ENCODE data around the gene PLVAP.
"Not testable (repeated sequence)": the region's sequence is repeated elsewhere in the genome, so short reads cannot be mapped to it uniquely, and the experiment has no call there.

The PLVAP gene

GRCh38 chr19:17401628-17402027 is 24.5 kb upstream of the PLVAP start:
- DNase-seq (ENCODE audit: low spot score) = no peak

GRCh38 chr19:17398902-17399527 is 21.9 kb upstream of the PLVAP start:
- DNase-seq (ENCODE audit: low spot score) = no peak

- DNase-seq (ENCODE audit: low spot score) = peak; percentile 69
Observed at GRCh38 chr19:17394891-17395415, 17.8 kb upstream of the PLVAP start.

GRCh38 chr19:17393914-17394313 is 16.8 kb upstream of the PLVAP start, which contains the start of gene CCDC194:
CCDC194 (minus strand) TSS chr19:17394196; CDS start chr19:17394158, 38 bp downstream.
- no peak for DNase-seq (ENCODE audit: low spot score)

GRCh38 chr19:17393002-17393401 is 15.9 kb upstream of the PLVAP start:
- DNase-seq (ENCODE audit: low spot score) = no peak

- peak; percentile 30 for DNase-seq (ENCODE audit: low spot score)
Observed at GRCh38 chr19:17391371-17392151, 14.4 kb upstream of the PLVAP start.

DNA sequence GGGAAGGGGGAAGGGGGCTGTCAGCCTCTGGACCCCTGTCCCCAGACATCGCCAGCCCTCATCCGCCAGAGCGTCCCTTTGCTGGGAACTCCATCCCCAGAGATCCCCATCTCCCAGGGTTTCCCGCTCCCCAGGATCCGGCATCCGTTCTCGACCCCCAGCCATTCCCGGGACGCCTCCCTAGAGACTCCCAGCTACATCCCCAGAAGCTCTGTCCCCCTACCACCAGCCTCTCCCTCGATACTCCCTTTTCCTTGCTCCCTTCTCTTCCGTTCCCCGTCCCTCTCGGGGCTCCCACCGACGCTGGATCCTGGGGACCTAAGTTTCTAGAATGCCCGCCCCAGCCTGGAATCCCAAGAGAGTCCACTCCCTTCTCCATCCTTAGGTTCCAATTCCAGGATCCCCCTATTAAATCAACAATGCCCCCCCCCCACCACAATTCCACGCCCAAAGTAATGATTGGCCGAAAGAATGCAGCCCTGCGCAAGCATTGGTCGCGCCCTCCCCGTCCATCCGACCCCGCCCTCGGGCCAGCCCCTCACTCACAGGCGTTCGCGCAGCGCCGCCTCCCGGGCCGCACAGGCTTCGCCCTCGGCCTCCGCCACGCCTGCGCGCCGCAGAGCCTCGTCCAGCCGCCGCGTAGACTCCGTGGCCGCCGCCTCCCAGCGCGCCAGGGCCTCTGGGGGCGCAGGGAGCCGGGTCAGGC is 13.7 kb upstream of the PLVAP start:
- peak; percentile 96 for DNase-seq (ENCODE audit: low spot score)

DNA sequence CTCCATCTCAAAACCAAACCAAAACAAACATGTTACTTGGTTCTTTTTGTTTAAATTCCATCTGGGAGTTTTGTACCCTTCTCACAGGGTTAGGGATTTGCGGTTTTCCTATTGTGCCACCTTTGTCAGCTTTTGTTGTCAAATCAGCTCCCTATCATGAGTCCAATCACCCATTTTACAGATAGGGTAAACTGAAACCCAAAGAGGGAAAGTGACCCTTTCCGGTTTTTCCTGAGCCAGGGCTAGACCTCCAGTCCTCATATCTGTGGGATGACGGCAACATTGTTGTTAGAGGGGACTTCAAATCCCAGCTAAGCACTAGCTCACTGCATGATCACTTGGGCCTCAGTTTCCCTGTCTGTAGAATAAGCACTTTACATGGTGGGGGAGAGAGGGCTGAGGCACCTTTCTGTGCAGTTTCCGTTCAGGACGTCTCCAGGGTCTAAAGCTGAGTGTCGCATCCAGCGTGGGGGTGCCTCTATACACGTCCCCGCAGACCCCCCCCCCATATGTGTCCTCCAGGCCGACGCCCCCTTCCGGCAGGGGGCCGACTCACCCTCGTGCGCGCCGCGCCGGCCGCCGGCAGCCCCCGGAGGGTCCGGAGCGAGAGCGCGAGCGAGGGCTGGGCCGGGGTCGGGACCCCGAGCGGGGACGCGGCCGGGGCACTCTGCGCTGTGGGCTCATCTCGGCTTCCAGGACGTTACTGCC is 13.0 kb upstream of the PLVAP start:
- DNase-seq (ENCODE audit: low spot score) = peak; percentile 22

DNA sequence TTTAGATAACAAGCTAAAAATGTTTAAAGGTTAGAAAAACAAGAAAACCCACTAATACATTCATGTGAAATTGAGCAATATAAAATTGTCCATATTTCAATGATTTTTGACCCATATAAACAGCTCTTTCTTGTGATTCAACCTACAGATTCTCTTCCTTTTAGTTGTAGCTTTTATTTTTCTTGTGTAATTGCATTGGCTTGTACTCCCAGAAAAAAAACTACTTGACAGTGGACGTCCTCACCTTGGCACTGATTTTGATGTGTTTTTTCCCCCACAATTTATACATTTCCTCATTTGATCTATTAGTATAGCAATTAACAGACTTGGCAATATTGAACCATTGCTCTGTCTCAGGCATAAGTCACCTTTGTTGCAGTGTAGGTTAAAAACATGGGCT is 12.1 kb upstream of the PLVAP start:
- no peak for DNase-seq (ENCODE audit: low spot score)

DNA sequence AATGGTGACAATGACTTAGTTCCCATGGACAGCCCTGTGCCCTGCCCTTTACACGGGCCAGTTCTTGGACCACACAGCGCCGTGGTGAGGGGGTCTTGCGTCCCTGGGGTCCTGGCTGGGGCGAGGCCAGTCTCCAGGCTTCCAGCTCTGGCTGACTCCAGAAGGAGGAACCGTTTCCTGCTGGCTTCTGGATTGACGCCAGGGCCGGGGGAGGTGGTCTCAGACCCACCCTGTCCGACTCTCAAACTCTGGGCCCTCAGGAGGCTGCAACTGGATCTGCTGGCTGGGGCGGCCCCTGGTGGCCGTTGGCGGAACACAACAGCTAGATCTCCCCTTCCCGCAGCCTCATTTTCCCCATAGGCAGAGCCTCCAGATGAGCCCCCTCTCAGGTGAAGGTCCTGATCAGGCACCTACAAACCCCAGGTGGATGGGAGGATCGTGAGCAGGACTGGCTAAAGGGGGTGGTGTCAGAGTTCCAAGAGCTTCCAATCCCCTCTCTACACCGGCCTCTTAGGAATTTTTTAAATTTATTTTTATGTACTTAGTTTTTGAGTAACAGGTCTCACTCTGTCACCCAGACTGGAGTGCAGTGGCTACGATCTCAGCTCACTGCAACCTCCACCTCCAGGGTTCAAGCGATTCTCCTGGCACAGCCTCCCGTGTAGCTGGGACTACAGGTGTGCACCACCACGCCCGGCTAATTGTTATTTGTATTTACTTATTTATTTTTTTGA is 8.9 kb upstream of the PLVAP start:
- peak; percentile 82 for DNase-seq (ENCODE audit: low spot score)

GRCh38 chr19:17380426-17381138 is 3.4 kb upstream of the PLVAP start:
- DNase-seq (ENCODE audit: low spot score) = no peak

DNA sequence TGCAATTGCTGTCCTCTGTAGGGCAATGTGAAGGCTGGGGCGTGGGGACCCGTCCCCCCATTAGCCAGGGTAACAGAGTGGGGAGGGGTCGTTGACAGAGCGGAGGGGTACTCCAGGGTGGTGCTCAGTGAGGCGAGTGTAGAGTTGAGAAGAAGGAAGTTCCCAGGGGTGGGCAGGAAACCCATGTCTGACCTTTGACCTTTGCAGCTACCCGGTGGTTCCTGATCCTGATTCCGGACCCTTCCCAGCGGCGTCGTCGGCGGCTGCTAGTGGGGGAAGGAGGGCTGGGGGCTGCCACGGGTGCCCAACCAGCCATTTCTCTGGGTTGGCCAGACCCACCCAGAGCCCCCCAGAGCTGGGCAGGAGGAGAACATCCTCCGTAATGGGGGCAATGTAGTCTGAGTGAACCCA is 2.1 kb upstream of the PLVAP start:
- DNase-seq (ENCODE audit: low spot score) = no peak

- DNase-seq (ENCODE audit: low spot score) = no peak
Observed at GRCh38 chr19:17378271-17378670, 1.1 kb upstream of the PLVAP start.

- DNase-seq (ENCODE audit: low spot score) = peak; percentile 62
Observed at GRCh38 chr19:17370026-17370587, 7.0 kb downstream of the PLVAP start.

DNA sequence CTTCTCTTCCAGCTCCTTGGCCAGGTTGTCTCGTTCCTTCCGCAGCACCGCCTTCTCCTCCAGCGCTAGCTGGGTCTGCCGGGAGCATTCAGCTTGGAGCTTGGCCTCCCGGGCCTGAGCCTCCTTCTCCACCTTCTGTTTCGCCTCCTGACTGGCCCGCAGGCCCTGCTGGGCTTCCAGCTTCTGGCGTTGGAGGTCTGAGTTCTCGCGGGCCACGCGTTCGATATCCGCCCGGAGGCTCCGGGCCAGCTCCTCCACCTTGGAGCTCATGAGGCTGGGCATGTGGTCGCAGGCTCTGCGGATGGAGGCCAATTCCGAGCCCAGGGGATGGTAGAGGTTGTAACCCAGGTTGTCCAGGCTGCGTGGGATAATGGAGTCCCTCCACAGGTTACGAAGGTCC is 11.8 kb downstream of the PLVAP start:
- DNase-seq (ENCODE audit: low spot score) = no peak

DNA sequence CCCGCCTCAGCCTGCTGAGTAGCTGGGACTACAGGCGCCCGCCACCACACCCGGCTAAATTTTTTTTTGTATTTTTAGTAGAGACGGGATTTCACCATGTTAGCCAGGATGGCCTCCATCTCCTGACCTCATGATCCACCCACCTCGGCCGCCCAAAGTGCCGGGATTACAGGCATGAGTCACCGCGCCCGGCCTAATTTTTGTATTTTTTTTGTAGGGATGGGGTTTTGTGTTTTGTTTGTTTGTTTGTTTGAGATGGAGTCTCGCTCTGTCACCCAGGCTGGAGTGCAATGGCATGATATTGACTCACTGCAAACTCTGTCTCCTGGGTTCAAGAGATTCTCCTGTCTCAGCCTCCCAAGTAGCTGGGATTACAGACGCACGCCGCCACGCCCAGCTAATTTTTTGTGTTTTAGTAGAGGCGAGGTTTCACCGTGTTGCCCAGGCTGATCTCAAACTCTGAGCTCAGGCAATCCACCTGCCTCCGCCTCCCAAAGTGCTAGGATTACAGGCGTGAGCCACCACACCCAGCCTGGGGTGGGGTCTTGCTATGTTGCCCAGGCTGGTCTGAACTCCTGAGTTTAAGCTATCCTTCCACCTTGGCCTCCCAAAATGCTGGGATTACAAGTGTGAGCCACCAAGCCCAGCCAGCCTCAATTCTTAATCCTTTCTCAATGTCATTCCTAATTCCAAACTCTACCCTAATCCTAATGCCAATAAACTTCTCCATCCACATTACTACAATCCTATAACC is 13.1 kb downstream of the PLVAP start:
- DNase-seq (ENCODE audit: low spot score) = not testable (repeated sequence)

DNA sequence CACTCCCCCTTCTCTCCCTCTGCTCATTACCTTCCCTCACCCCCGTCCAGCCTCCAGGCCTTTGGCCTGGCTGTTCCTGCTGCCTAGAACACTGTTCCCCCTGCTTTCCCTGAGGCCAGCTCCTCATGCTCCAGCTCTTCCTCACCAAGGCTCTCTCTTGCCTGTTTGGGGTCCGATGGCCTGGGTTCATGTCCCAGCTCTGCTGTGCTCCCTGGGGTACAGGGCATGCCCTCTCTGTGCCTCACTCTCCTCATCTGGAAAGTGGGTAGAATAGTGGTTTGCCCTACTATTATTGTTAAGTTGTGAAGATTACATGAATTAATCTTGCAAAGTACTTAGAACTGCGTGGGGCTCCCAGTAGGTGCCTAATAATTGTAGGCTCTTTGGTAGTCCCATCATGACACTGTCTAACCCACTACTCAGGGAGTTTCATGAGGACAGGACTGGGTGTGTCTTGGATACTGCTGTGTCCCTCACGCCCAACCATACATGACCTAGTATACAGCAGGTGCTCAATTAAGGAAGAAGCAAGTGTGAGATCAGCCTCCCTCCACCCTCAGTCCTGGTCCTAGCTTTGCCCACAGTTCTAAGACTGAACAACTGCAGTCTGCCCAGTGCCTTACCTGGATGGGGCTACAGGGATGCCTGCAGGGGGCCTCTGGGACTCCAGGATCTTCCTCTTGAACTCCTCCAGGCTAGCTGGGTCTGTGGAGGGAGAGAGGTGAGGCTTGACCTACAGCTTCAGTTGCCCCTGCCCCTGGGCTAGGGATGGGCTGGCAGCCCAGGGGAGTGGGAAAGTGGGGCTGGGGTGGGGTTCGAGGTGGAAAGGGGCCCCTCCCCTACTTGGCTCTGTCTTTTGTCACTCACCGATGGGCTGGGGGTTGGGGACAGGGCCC is 17.0 kb downstream of the PLVAP start:
- DNase-seq (ENCODE audit: low spot score) = no peak

- no peak for DNase-seq (ENCODE audit: low spot score)
Observed at GRCh38 chr19:17358395-17358794, 18.7 kb downstream of the PLVAP start.

GRCh38 chr19:17357724-17358123 is 19.4 kb downstream of the PLVAP start:
- no peak for DNase-seq (ENCODE audit: low spot score)

Measured in germinal center (tissue), 1 donor.